ENCODE measurements around the gene HOGA1. TPM values are rescaled to one million over a fixed set of nuclear protein-coding genes. Genes with fewer than 3 reads are reported as not detected.
"Not testable (repeated sequence)": the region's sequence is repeated elsewhere in the genome, so short reads cannot be mapped to it uniquely, and the experiment has no call there.

The HOGA1 gene
- total RNA-seq, 3 donors from 2014 or later (not counting 1 experiment from before 2014, with no cell fraction given), result not detected

DNA sequence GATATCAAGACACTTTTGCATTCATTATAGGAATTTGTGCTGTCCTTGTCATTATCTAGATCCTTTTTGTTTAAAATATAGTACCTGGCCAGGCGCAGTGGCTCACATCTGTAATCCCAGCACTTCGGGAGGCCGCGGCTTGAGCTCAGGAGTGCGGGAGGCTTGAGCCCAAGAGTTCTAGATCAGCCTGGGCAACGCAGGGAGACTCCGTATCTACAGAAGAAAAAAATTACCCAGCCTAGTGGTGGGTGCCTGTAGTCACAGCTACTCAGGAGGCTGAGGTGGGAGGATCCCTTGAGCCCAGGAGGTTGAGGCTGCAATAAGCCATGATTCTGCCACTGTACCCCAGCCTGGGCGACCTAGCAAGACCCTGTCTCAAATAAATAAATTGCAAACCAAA is 49.7 kb downstream of the HOGA1 start:
- peaks cover 14% of the 10 kb centered on the region in 2 donors for H3K4me1 Mint-ChIP-seq
- peak overlapping the region; percentile 99 for H3K4me3 Mint-ChIP-seq
- Histone ChIP-seq H3K9me3 (ENCODE audit: control insufficient read depth, insufficient read depth, low read length) (no peaks in the 10 kb centered on the region), H3K27ac (ENCODE audit: low read length) (no peak overlapping the region), H3K4me1 (ENCODE audit: control insufficient read depth, insufficient read depth, low read length) (peaks cover 12% of the 10 kb centered on the region), H3K27me3 (ENCODE audit: control insufficient read depth, insufficient read depth, low read length) (no peaks in the 10 kb centered on the region), H3K4me3 (ENCODE audit: low read length) (peak overlapping the region; percentile 53), H3K36me3 (ENCODE audit: control insufficient read depth, insufficient read depth, low read length) (no peaks in the 10 kb centered on the region)
- TF ChIP-seq, protein P1, sequence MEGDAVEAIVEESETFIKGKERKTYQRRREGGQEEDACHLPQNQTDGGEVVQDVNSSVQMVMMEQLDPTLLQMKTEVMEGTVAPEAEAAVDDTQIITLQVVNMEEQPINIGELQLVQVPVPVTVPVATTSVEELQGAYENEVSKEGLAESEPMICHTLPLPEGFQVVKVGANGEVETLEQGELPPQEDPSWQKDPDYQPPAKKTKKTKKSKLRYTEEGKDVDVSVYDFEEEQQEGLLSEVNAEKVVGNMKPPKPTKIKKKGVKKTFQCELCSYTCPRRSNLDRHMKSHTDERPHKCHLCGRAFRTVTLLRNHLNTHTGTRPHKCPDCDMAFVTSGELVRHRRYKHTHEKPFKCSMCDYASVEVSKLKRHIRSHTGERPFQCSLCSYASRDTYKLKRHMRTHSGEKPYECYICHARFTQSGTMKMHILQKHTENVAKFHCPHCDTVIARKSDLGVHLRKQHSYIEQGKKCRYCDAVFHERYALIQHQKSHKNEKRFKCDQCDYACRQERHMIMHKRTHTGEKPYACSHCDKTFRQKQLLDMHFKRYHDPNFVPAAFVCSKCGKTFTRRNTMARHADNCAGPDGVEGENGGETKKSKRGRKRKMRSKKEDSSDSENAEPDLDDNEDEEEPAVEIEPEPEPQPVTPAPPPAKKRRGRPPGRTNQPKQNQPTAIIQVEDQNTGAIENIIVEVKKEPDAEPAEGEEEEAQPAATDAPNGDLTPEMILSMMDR (IDR thresholded peaks at IDR 0.05), result no peak
- WGBS (ENCODE audit: insufficient coverage), result 89% methylated on average over 8 of the region's 8 CpGs
- no peaks in the 10 kb centered on the region for H3K36me3 Mint-ChIP-seq
- intact Hi-C loops (cut with micrococcal nuclease), result loop anchor here (1.0 kb wide), 1 partner anchor 15 kb away; no protein-coding TSS in a partner anchor
- no peaks in the 10 kb centered on the region for H3K9me3 Mint-ChIP-seq
- H3K27me3 Mint-ChIP-seq (ENCODE audit: low read depth in 2 of 2), result peaks cover 6 to 7% of the 10 kb centered on the region in 2 donors
- peak in 1 of 2 donors; percentile 34 for DNase-seq
- no peak for ATAC-seq
- H3K27ac Mint-ChIP-seq, result peak overlapping the region; percentile 85 to 91

- H3K27me3 Mint-ChIP-seq (ENCODE audit: low read depth in 2 of 2), result peaks cover 6 to 7% of the 10 kb centered on the region in 2 donors
- no peak overlapping the region for H3K4me3 Mint-ChIP-seq
Observed at GRCh38 chr10:97635577-97635976, 51.4 kb downstream of the HOGA1 start.

GRCh38 chr10:97639090-97639489 is 54.9 kb downstream of the HOGA1 start:
- 100% methylated on average over 3 of the region's 3 CpGs for WGBS (ENCODE audit: insufficient coverage)
- H3K4me1 ChIP-seq (ENCODE audit: control insufficient read depth, insufficient read depth, low read length), result peaks cover 21% of the 10 kb centered on the region
- H3K27ac ChIP-seq (ENCODE audit: low read length); H3K36me3 ChIP-seq (ENCODE audit: control insufficient read depth, insufficient read depth, low read length); ATAC-seq; intact Hi-C loops (cut with micrococcal nuclease); H3K27me3 Mint-ChIP-seq (ENCODE audit: low read depth in 2 of 2); H3K4me3 Mint-ChIP-seq; H3K9me3 Mint-ChIP-seq; H3K27me3 ChIP-seq (ENCODE audit: control insufficient read depth, insufficient read depth, low read length); H3K27ac Mint-ChIP-seq; DNase-seq; H3K4me3 ChIP-seq (ENCODE audit: low read length); H3K9me3 ChIP-seq (ENCODE audit: control insufficient read depth, insufficient read depth, low read length); H3K36me3 Mint-ChIP-seq: not testable (repeated sequence)
- peaks cover 29 to 34% of the 10 kb centered on the region in 2 donors for H3K4me1 Mint-ChIP-seq

More at GRCh38 chr10:97635577-97635976, 51.4 kb downstream of the HOGA1 start:
- peaks cover 19 to 21% of the 10 kb centered on the region in 2 donors for H3K4me1 Mint-ChIP-seq
- Histone ChIP-seq H3K9me3 (ENCODE audit: control insufficient read depth, insufficient read depth, low read length) (no peaks in the 10 kb centered on the region), H3K27me3 (ENCODE audit: control insufficient read depth, insufficient read depth, low read length) (no peaks in the 10 kb centered on the region), H3K36me3 (ENCODE audit: control insufficient read depth, insufficient read depth, low read length) (no peaks in the 10 kb centered on the region), H3K4me1 (ENCODE audit: control insufficient read depth, insufficient read depth, low read length) (peaks cover 17% of the 10 kb centered on the region), H3K27ac (ENCODE audit: low read length) (no peak overlapping the region), H3K4me3 (ENCODE audit: low read length) (no peak overlapping the region)
- TF ChIP-seq, protein P1 (IDR thresholded peaks at IDR 0.05), result no peak
- H3K9me3 Mint-ChIP-seq, result no peaks in the 10 kb centered on the region
- intact Hi-C loops (cut with micrococcal nuclease), result no loop called here
- ATAC-seq (no peak), DNase-seq (no peak)
- WGBS (ENCODE audit: insufficient coverage), result no CpG with 5 or more reads among the region's 1 CpG
- H3K36me3 Mint-ChIP-seq, result no peaks in the 10 kb centered on the region
- no peak overlapping the region for H3K27ac Mint-ChIP-seq

GRCh38 chr10:97640174-97640867 is 56.1 kb downstream of the HOGA1 start, which contains the start of gene PI4K2A:
Gene PI4K2A, plus strand, starts transcription at chr10:97640671. Its CDS starts 72 bp downstream, at chr10:97640743.
- H3K4me1 ChIP-seq (ENCODE audit: control insufficient read depth, insufficient read depth, low read length), result peaks cover 21% of the 10 kb centered on the region
- TF ChIP-seq, protein P1 (IDR thresholded peaks at IDR 0.05), result no peak
- Mint-ChIP-seq H3K27me3 (ENCODE audit: low read depth in 2 of 2) (peaks cover 0 to 2% of the 10 kb centered on the region in 2 donors), H3K9me3 (no peaks in the 10 kb centered on the region), H3K36me3 (no peaks in the 10 kb centered on the region), H3K4me3 (peak within 1 kb of the TSS; percentile 99), H3K27ac (peak within 1 kb of the TSS; percentile 90), H3K4me1 (peaks cover 29 to 34% of the 10 kb centered on the region in 2 donors)
- no peaks in the 10 kb centered on the region for H3K9me3 ChIP-seq (ENCODE audit: control insufficient read depth, insufficient read depth, low read length)
- H3K27ac ChIP-seq (ENCODE audit: low read length), result peak within 1 kb of the TSS; percentile 57
- H3K36me3 ChIP-seq (ENCODE audit: control insufficient read depth, insufficient read depth, low read length), result peaks cover 8% of the 10 kb centered on the region
- DNase-seq (peak; percentile 98 to 100), ATAC-seq (peak; percentile 94 to 99 (median 96))
- H3K27me3 ChIP-seq (ENCODE audit: control insufficient read depth, insufficient read depth, low read length), result no peaks in the 10 kb centered on the region
- WGBS (ENCODE audit: insufficient coverage), result 2% methylated on average over 54 of the region's 54 CpGs
- H3K4me3 ChIP-seq (ENCODE audit: low read length), result peak within 1 kb of the TSS; percentile 62
- intact Hi-C loops (cut with micrococcal nuclease), result loop anchor here (1.0 to 10.0 kb wide), 6 partner anchors 9 to 346 kb away; partner anchors contain the start of genes ARHGAP19, AVPI1, FRAT1 and MMS19
